A673 (cell line): ENCODE measurements around the gene LY6G5C.

Source experiments
- EZH2 ChIP-seq: fragments of 200-600 bp; sonication (generic); IDR thresholded peaks from 2 replicates; pipeline ENCODE4 v1.6.1; 2017; ENCODE audit warnings: borderline replicate concordance, low read depth, mild to moderate bottlenecking, mixed read lengths, antibody characterized with exemption, low read length; ENCODE audit not compliant: poor library complexity, severe bottlenecking
- TF ChIP-seq, protein P1 (sequence below): fragments of 300-800, 200-600 bp; sonication (generic); conservative IDR thresholded peaks from 2 replicates; pipeline ENCODE4 v1.5.1; 2017; ENCODE audit warnings: low read depth, mild to moderate bottlenecking, antibody characterized with exemption, low read length, moderate library complexity, mixed read lengths

DNA sequence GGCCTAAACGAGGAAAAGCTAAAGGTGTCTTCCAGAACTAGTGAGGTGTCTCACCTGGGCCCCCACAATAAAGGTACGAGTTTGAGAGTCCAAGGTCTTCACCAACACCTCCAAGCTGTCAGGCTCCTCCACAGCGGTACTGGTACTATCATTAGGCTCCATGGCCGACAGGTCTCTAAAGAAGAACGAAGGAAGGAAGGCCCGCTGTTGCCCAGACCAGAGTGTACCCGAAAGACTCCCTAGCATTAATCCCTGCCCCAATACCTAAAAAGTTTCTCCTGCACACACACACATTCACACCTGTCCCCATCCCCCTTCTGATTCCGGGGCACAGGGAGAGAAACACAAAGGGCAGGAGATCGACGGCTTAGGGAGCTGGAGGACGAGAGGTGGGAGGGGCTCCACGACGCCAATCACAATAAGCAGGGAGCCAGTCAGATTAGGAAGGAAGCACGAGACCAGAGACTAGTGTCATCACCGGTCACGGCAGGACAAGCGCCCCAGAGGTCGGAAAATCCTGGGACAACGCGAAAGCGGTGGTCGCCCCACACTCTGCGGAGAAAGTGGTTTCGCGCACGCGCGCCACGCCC, 29.2 kb downstream of the LY6G5C start:
- TF ChIP-seq EZH2: no peak
- TF ChIP-seq, protein P1, sequence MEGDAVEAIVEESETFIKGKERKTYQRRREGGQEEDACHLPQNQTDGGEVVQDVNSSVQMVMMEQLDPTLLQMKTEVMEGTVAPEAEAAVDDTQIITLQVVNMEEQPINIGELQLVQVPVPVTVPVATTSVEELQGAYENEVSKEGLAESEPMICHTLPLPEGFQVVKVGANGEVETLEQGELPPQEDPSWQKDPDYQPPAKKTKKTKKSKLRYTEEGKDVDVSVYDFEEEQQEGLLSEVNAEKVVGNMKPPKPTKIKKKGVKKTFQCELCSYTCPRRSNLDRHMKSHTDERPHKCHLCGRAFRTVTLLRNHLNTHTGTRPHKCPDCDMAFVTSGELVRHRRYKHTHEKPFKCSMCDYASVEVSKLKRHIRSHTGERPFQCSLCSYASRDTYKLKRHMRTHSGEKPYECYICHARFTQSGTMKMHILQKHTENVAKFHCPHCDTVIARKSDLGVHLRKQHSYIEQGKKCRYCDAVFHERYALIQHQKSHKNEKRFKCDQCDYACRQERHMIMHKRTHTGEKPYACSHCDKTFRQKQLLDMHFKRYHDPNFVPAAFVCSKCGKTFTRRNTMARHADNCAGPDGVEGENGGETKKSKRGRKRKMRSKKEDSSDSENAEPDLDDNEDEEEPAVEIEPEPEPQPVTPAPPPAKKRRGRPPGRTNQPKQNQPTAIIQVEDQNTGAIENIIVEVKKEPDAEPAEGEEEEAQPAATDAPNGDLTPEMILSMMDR: no peak
